ENCODE results near the gene RGS5. TPM values are rescaled to one million over a fixed set of nuclear protein-coding genes. Genes with fewer than 3 reads are reported as not detected.

RGS5 gene
- total and polyA plus RNA-seq, 4 experiments from 2014 or later: 1.3 to 5.7 (median 2.2) TPM

- peaks cover 0 to 2% (median 0%) of the 10 kb centered on the region in 8 donors for H3K9me3 Mint-ChIP-seq
- CTCF ChIA-PET (ENCODE audit: partially characterized antibody): no interaction called here
- H3K4me1 ChIP-seq (ENCODE audit: insufficient read depth, low read length): no peaks in the 10 kb centered on the region
- POLR2A ChIA-PET (ENCODE audit: partially characterized antibody): no interaction called here
- no peaks in the 10 kb centered on the region for H3K36me3 Mint-ChIP-seq
- no peak overlapping the region for H3K27ac Mint-ChIP-seq
- H3K36me3 ChIP-seq (ENCODE audit: insufficient read depth, low read length): no peaks in the 10 kb centered on the region
- H3K27ac ChIP-seq (ENCODE audit: low read depth, low read length): no peak overlapping the region
- no peaks in the 10 kb centered on the region for H3K27me3 Mint-ChIP-seq
- H3K4me3 Mint-ChIP-seq: no peak overlapping the region
- DNase-seq: no peak
- no peaks in the 10 kb centered on the region for H3K9me3 ChIP-seq (ENCODE audit: control insufficient read depth in 1 of 2, low read length in 2 of 2)
- intact Hi-C loops (cut with micrococcal nuclease): no loop called here
- no peaks in the 10 kb centered on the region for H3K27me3 ChIP-seq (ENCODE audit: insufficient read depth, low read length)
- no peak overlapping the region for H3K4me3 ChIP-seq (ENCODE audit: low read length in 2 of 2)
- no peaks in the 10 kb centered on the region for H3K4me1 Mint-ChIP-seq
Observed at GRCh38 chr1:163171826-163172225, 30.9 kb downstream of the RGS5 start.

GRCh38 chr1:163170975-163171676 lies 31.6 kb downstream of the RGS5 start:
- Histone ChIP-seq H3K9me3 (ENCODE audit: control insufficient read depth in 1 of 2, low read length in 2 of 2) (no peaks in the 10 kb centered on the region), H3K36me3 (ENCODE audit: insufficient read depth, low read length) (no peaks in the 10 kb centered on the region), H3K4me1 (ENCODE audit: insufficient read depth, low read length) (no peaks in the 10 kb centered on the region), H3K27ac (ENCODE audit: low read depth, low read length) (no peak overlapping the region), H3K27me3 (ENCODE audit: insufficient read depth, low read length) (no peaks in the 10 kb centered on the region), H3K4me3 (ENCODE audit: low read length in 2 of 2) (no peak overlapping the region)
- H3K36me3 Mint-ChIP-seq: no peaks in the 10 kb centered on the region
- ChIA-PET POLR2A (ENCODE audit: partially characterized antibody) (no interaction called here), CTCF (ENCODE audit: partially characterized antibody) (no interaction called here)
- no peaks in the 10 kb centered on the region for H3K4me1 Mint-ChIP-seq
- H3K4me3 Mint-ChIP-seq: no peak overlapping the region
- DNase-seq: no peak
- H3K27me3 Mint-ChIP-seq: no peaks in the 10 kb centered on the region
- intact Hi-C loops (cut with micrococcal nuclease): no loop called here
- peaks cover 0 to 2% (median 0%) of the 10 kb centered on the region in 8 donors for H3K9me3 Mint-ChIP-seq
- no peak overlapping the region for H3K27ac Mint-ChIP-seq

GRCh38 chr1:163170331-163170730 lies 32.4 kb downstream of the RGS5 start:
- Histone ChIP-seq H3K4me1 (ENCODE audit: insufficient read depth, low read length) (no peaks in the 10 kb centered on the region), H3K36me3 (ENCODE audit: insufficient read depth, low read length) (no peaks in the 10 kb centered on the region), H3K9me3 (ENCODE audit: control insufficient read depth in 1 of 2, low read length in 2 of 2) (no peaks in the 10 kb centered on the region), H3K4me3 (ENCODE audit: low read length in 2 of 2) (no peak overlapping the region), H3K27ac (ENCODE audit: low read depth, low read length) (no peak overlapping the region), H3K27me3 (ENCODE audit: insufficient read depth, low read length) (no peaks in the 10 kb centered on the region)
- ChIA-PET POLR2A (ENCODE audit: partially characterized antibody) (no interaction called here), CTCF (ENCODE audit: partially characterized antibody) (no interaction called here)
- intact Hi-C loops (cut with micrococcal nuclease): no loop called here
- Mint-ChIP-seq H3K27me3 (peaks cover 0 to 2% of the 10 kb centered on the region in 2 donors), H3K4me1 (no peaks in the 10 kb centered on the region), H3K4me3 (no peak overlapping the region), H3K9me3 (peaks cover 0 to 2% (median 0%) of the 10 kb centered on the region in 8 donors), H3K27ac (no peak overlapping the region), H3K36me3 (peaks cover 0 to 2% of the 10 kb centered on the region in 2 donors)
- DNase-seq: no peak

- no peaks in the 10 kb centered on the region for H3K27me3 ChIP-seq (ENCODE audit: insufficient read depth, low read length)
- Mint-ChIP-seq H3K27me3 (peaks cover 0 to 2% of the 10 kb centered on the region in 2 donors), H3K4me3 (no peak overlapping the region), H3K9me3 (peaks cover 0 to 2% (median 0%) of the 10 kb centered on the region in 8 donors), H3K27ac (no peak overlapping the region), H3K4me1 (no peaks in the 10 kb centered on the region), H3K36me3 (peaks cover 0 to 8% of the 10 kb centered on the region in 2 donors)
- ChIA-PET POLR2A (ENCODE audit: partially characterized antibody) (no interaction called here), CTCF (ENCODE audit: partially characterized antibody) (no interaction called here)
- no peak overlapping the region for H3K27ac ChIP-seq (ENCODE audit: low read depth, low read length)
- H3K36me3 ChIP-seq (ENCODE audit: insufficient read depth, low read length): no peaks in the 10 kb centered on the region
- DNase-seq: no peak
- no peaks in the 10 kb centered on the region for H3K9me3 ChIP-seq (ENCODE audit: control insufficient read depth in 1 of 2, low read length in 2 of 2)
- H3K4me3 ChIP-seq (ENCODE audit: low read length in 2 of 2): no peak overlapping the region
- H3K4me1 ChIP-seq (ENCODE audit: insufficient read depth, low read length): no peaks in the 10 kb centered on the region
- intact Hi-C loops (cut with micrococcal nuclease): no loop called here
Observed at GRCh38 chr1:163169553-163169952, 33.2 kb downstream of the RGS5 start.

GRCh38 chr1:163168053-163168452 lies 34.7 kb downstream of the RGS5 start:
- H3K27ac Mint-ChIP-seq: no peak overlapping the region

GRCh38 chr1:163166886-163167555 lies 35.7 kb downstream of the RGS5 start:
- Mint-ChIP-seq H3K4me3 (no peak overlapping the region), H3K27ac (no peak overlapping the region)

More at GRCh38 chr1:163168053-163168452, 34.7 kb downstream of the RGS5 start:
- intact Hi-C loops (cut with micrococcal nuclease): no loop called here
- H3K36me3 Mint-ChIP-seq: peaks cover 0 to 8% of the 10 kb centered on the region in 2 donors
- H3K27me3 ChIP-seq (ENCODE audit: insufficient read depth, low read length): no peaks in the 10 kb centered on the region
- no peaks in the 10 kb centered on the region for H3K9me3 ChIP-seq (ENCODE audit: control insufficient read depth in 1 of 2, low read length in 2 of 2)
- H3K4me1 Mint-ChIP-seq: no peaks in the 10 kb centered on the region
- H3K27ac ChIP-seq (ENCODE audit: low read depth, low read length): no peak overlapping the region
- DNase-seq: no peak
- no peak overlapping the region for H3K4me3 Mint-ChIP-seq
- no peaks in the 10 kb centered on the region for H3K36me3 ChIP-seq (ENCODE audit: insufficient read depth, low read length)
- ChIA-PET POLR2A (ENCODE audit: partially characterized antibody) (no interaction called here), CTCF (ENCODE audit: partially characterized antibody) (interaction anchor here (3.3 kb wide), 1 partner anchor 9 kb away, joined by 10 read pairs; no protein-coding TSS in a partner anchor)
- H3K4me1 ChIP-seq (ENCODE audit: insufficient read depth, low read length): no peaks in the 10 kb centered on the region
- no peak overlapping the region for H3K4me3 ChIP-seq (ENCODE audit: low read length in 2 of 2)
- H3K27me3 Mint-ChIP-seq: peaks cover 0 to 2% of the 10 kb centered on the region in 2 donors
- peaks cover 0 to 2% (median 0%) of the 10 kb centered on the region in 8 donors for H3K9me3 Mint-ChIP-seq

GRCh38 chr1:163165119-163165518 lies 37.6 kb downstream of the RGS5 start:
- CTCF ChIA-PET (ENCODE audit: partially characterized antibody): interaction anchor here (3.3 kb wide), 1 partner anchor 12 kb away, joined by 10 read pairs; no protein-coding TSS in a partner anchor
- no peaks in the 10 kb centered on the region for H3K27me3 ChIP-seq (ENCODE audit: insufficient read depth, low read length)
- DNase-seq: no peak
- H3K36me3 ChIP-seq (ENCODE audit: insufficient read depth, low read length): no peaks in the 10 kb centered on the region
- H3K9me3 Mint-ChIP-seq: peaks cover 0 to 2% (median 0%) of the 10 kb centered on the region in 8 donors
- H3K4me1 ChIP-seq (ENCODE audit: insufficient read depth, low read length): no peaks in the 10 kb centered on the region
- no peak overlapping the region for H3K4me3 ChIP-seq (ENCODE audit: low read length in 2 of 2)
- no peaks in the 10 kb centered on the region for H3K9me3 ChIP-seq (ENCODE audit: control insufficient read depth in 1 of 2, low read length in 2 of 2)
- H3K27ac Mint-ChIP-seq: no peak overlapping the region
- POLR2A ChIA-PET (ENCODE audit: partially characterized antibody): no interaction called here
- H3K27me3 Mint-ChIP-seq: peaks cover 0 to 2% of the 10 kb centered on the region in 2 donors
- no peak overlapping the region for H3K27ac ChIP-seq (ENCODE audit: low read depth, low read length)
- no peak overlapping the region for H3K4me3 Mint-ChIP-seq
- peaks cover 0 to 14% of the 10 kb centered on the region in 2 donors for H3K36me3 Mint-ChIP-seq
- intact Hi-C loops (cut with micrococcal nuclease): no loop called here
- no peaks in the 10 kb centered on the region for H3K4me1 Mint-ChIP-seq

More at GRCh38 chr1:163166886-163167555, 35.7 kb downstream of the RGS5 start:
- Histone ChIP-seq H3K27ac (ENCODE audit: low read depth, low read length) (no peak overlapping the region), H3K4me3 (ENCODE audit: low read length in 2 of 2) (no peak overlapping the region), H3K4me1 (ENCODE audit: insufficient read depth, low read length) (no peaks in the 10 kb centered on the region), H3K27me3 (ENCODE audit: insufficient read depth, low read length) (no peaks in the 10 kb centered on the region), H3K36me3 (ENCODE audit: insufficient read depth, low read length) (no peaks in the 10 kb centered on the region), H3K9me3 (ENCODE audit: control insufficient read depth in 1 of 2, low read length in 2 of 2) (no peaks in the 10 kb centered on the region)
- Mint-ChIP-seq H3K4me1 (no peaks in the 10 kb centered on the region), H3K9me3 (peaks cover 0 to 2% (median 0%) of the 10 kb centered on the region in 8 donors), H3K27me3 (peaks cover 0 to 2% of the 10 kb centered on the region in 2 donors), H3K36me3 (peaks cover 0 to 8% of the 10 kb centered on the region in 2 donors)
- ChIA-PET CTCF (ENCODE audit: partially characterized antibody) (interaction anchor here (3.3 kb wide), 1 partner anchor 10 kb away, joined by 10 read pairs; no protein-coding TSS in a partner anchor), POLR2A (ENCODE audit: partially characterized antibody) (no interaction called here)
- intact Hi-C loops (cut with micrococcal nuclease): no loop called here
- DNase-seq: no peak
